Renal cortex interstitium (tissue), 15 donors: Measurements from ENCODE around the gene SPP1. TPM values are rescaled to one million over a fixed set of nuclear protein-coding genes. Genes with fewer than 3 reads are reported as not detected.
"Not testable (repeated sequence)": the region's sequence is repeated elsewhere in the genome, so short reads cannot be mapped to it uniquely, and the experiment has no call there.

ENCODE experiments used
- DNase-seq, 11 donors: peaks; one replicate each; pipeline ENCODE4 v3.0.0-alpha.2; 2013; ENCODE audit warnings: low read depth in 9 of 11, low spot score in 4 of 11; ENCODE audit errors: extremely low read depth in 1 of 11
- long read RNA-seq, 16 experiments: transcript quantifications; one replicate each; lab custom pipeline, GENCODE V29; 2026
- polyA plus RNA-seq, 3 donors: library from polyadenylated mRNA; unstranded; fragments of 120-200 nt; gene quantifications; one replicate each; pipeline ENCODE4 v1.2.1, GENCODE V29; 2013; ENCODE audit not compliant: insufficient read length in 3 of 3

SPP1 gene
- 100 to 1,000 TPM; 116 to 210 (median 158) TPM for polyA plus RNA-seq
- long read RNA-seq, donor 1, transcript SPP1-201 (6 exons, 1,581 nt): minor isoform, 20 of 91 reads
- long read RNA-seq, donor 1, transcript SPP1-203 (7 exons, 1,473 nt): major isoform, 26 of 91 reads
- long read RNA-seq, donor 1, partial matches to known transcripts: 43 of 91 reads
- long read RNA-seq, donor 1, other reads (novel, unspliced or antisense): 0 of 91 reads
- long read RNA-seq, donor 2, transcript SPP1-201 (6 exons, 1,581 nt): minor isoform, 17 of 67 reads
- long read RNA-seq, donor 2, transcript SPP1-203 (7 exons, 1,473 nt): major isoform, 42 of 67 reads
- long read RNA-seq, donor 2, partial matches to known transcripts: 6 of 67 reads
- long read RNA-seq, donor 2, other reads (novel, unspliced or antisense): 0 of 67 reads
- long read RNA-seq, donor 3, transcript SPP1-203 (7 exons, 1,473 nt): major isoform, 59 of 98 reads
- long read RNA-seq, donor 3, transcript SPP1-201 (6 exons, 1,581 nt): minor isoform, 26 of 98 reads
- long read RNA-seq, donor 3, partial matches to known transcripts: 9 of 98 reads
- long read RNA-seq, donor 3, other reads (novel, unspliced or antisense): 0 of 98 reads
- long read RNA-seq, donor 4, transcript SPP1-201 (6 exons, 1,581 nt): minor isoform, 7 of 40 reads
- long read RNA-seq, donor 4, transcript SPP1-203 (7 exons, 1,473 nt): major isoform, 26 of 40 reads
- long read RNA-seq, donor 4, partial matches to known transcripts: 7 of 40 reads
- long read RNA-seq, donor 4, other reads (novel, unspliced or antisense): 0 of 40 reads
- long read RNA-seq, donor 5: 0 reads
- long read RNA-seq, donor 6, transcript SPP1-201 (6 exons, 1,581 nt): minor isoform, 13 of 108 reads
- long read RNA-seq, donor 6, transcript SPP1-203 (7 exons, 1,473 nt): major isoform, 43 of 108 reads
- long read RNA-seq, donor 6, partial matches to known transcripts: 49 of 108 reads
- long read RNA-seq, donor 6, other reads (novel, unspliced or antisense): 0 of 108 reads
- long read RNA-seq, donor 7, transcript SPP1-203 (7 exons, 1,473 nt): major isoform, 27 of 42 reads
- long read RNA-seq, donor 7, transcript SPP1-201 (6 exons, 1,581 nt): minor isoform, 12 of 42 reads
- long read RNA-seq, donor 7, partial matches to known transcripts: 0 of 42 reads
- long read RNA-seq, donor 7, other reads (novel, unspliced or antisense): 0 of 42 reads
- long read RNA-seq, donor 8: 0 reads
- long read RNA-seq, donor 9, transcript SPP1-203 (7 exons, 1,473 nt): major isoform, 44 of 69 reads
- long read RNA-seq, donor 9, transcript SPP1-201 (6 exons, 1,581 nt): minor isoform, 20 of 69 reads
- long read RNA-seq, donor 9, partial matches to known transcripts: 5 of 69 reads
- long read RNA-seq, donor 9, other reads (novel, unspliced or antisense): 0 of 69 reads
- long read RNA-seq, donor 10, transcript SPP1-201 (6 exons, 1,581 nt): minor isoform, 8 of 52 reads
- long read RNA-seq, donor 10, transcript SPP1-203 (7 exons, 1,473 nt): major isoform, 26 of 52 reads
- long read RNA-seq, donor 10, partial matches to known transcripts: 15 of 52 reads
- long read RNA-seq, donor 10, other reads (novel, unspliced or antisense): 0 of 52 reads
- long read RNA-seq, donor 11, transcript SPP1-203 (7 exons, 1,473 nt): major isoform, 23 of 33 reads
- long read RNA-seq, donor 11, transcript SPP1-201 (6 exons, 1,581 nt): minor isoform, 10 of 33 reads
- long read RNA-seq, donor 11, partial matches to known transcripts: 0 of 33 reads
- long read RNA-seq, donor 11, other reads (novel, unspliced or antisense): 0 of 33 reads
- long read RNA-seq, donor 12, transcript SPP1-203 (7 exons, 1,473 nt): major isoform, 19 of 62 reads
- long read RNA-seq, donor 12, transcript SPP1-201 (6 exons, 1,581 nt): minor isoform, 9 of 62 reads
- long read RNA-seq, donor 12, partial matches to known transcripts: 31 of 62 reads
- long read RNA-seq, donor 12, other reads (novel, unspliced or antisense): 0 of 62 reads
- long read RNA-seq, donor 13: 0 reads
- long read RNA-seq, donor 14, transcript SPP1-202 (6 exons, 1,196 nt): minor isoform, 6 of 64 reads
- long read RNA-seq, donor 14, transcript SPP1-203 (7 exons, 1,473 nt): major isoform, 35 of 64 reads
- long read RNA-seq, donor 14, transcript SPP1-201 (6 exons, 1,581 nt): minor isoform, 14 of 64 reads
- long read RNA-seq, donor 14, partial matches to known transcripts: 9 of 64 reads
- long read RNA-seq, donor 14, other reads (novel, unspliced or antisense): 0 of 64 reads
- long read RNA-seq, donor 15, transcript SPP1-201 (6 exons, 1,581 nt): minor isoform, 6 of 23 reads
- long read RNA-seq, donor 15, transcript SPP1-203 (7 exons, 1,473 nt): major isoform, 17 of 23 reads
- long read RNA-seq, donor 15, partial matches to known transcripts: 0 of 23 reads
- long read RNA-seq, donor 15, other reads (novel, unspliced or antisense): 0 of 23 reads
- long read RNA-seq, donor 16, transcript SPP1-203 (7 exons, 1,473 nt): major isoform, 31 of 56 reads
- long read RNA-seq, donor 16, transcript SPP1-201 (6 exons, 1,581 nt): minor isoform, 17 of 56 reads
- long read RNA-seq, donor 16, partial matches to known transcripts: 5 of 56 reads
- long read RNA-seq, donor 16, other reads (novel, unspliced or antisense): 0 of 56 reads

GRCh38 chr4:87975466-87975865 is at the start of gene SPP1:
Gene SPP1 (plus strand): TSS chr4:87975714. CDS start chr4:87976896, 1,182 bp downstream.
- DNase-seq: no peak

GRCh38 chr4:87926554-87927098 is 48.9 kb upstream of the SPP1 start:
- no peak for DNase-seq

- no peak for DNase-seq
These were observed 44.9 kb upstream of the SPP1 start for GRCh38 chr4:87930629-87931028.

- no peak for DNase-seq
These were observed 43.6 kb upstream of the SPP1 start for GRCh38 chr4:87931932-87932331.

GRCh38 chr4:87932718-87933141 is 42.8 kb upstream of the SPP1 start:
- DNase-seq: no peak

- DNase-seq: no peak
These were observed 42.2 kb upstream of the SPP1 start for GRCh38 chr4:87933337-87933736.

- no peak for DNase-seq
These were observed 41.3 kb upstream of the SPP1 start for GRCh38 chr4:87934157-87934704.

- DNase-seq: no peak
These were observed 40.5 kb upstream of the SPP1 start for GRCh38 chr4:87934973-87935372.

GRCh38 chr4:87935954-87936353 is 39.6 kb upstream of the SPP1 start:
- DNase-seq: not testable (repeated sequence)

- DNase-seq: no peak
These were observed 38.0 kb upstream of the SPP1 start for GRCh38 chr4:87937523-87937922.

GRCh38 chr4:87938746-87939145 is 36.8 kb upstream of the SPP1 start:
- DNase-seq: no peak

GRCh38 chr4:87939978-87940690 is 35.4 kb upstream of the SPP1 start:
- no peak for DNase-seq

- not testable (repeated sequence) for DNase-seq
These were observed 34.7 kb upstream of the SPP1 start for GRCh38 chr4:87940809-87941208.

GRCh38 chr4:87941537-87942392 is 33.7 kb upstream of the SPP1 start:
- no peak for DNase-seq
